GM19193 (cell line): Measurements from ENCODE around the gene INO80E.

Experiments
- POLR2A ChIP-seq: IDR thresholded peaks from 4 replicates; pipeline ENCODE4 v1.6.1; 2011; ENCODE audit not compliant: insufficient read depth, insufficient read length; ENCODE audit errors: extremely low read depth

Gene INO80E

GRCh38 chr16:30028438-30029076 lies 32.5 kb downstream of the INO80E start:
- TF ChIP-seq POLR2A: no peak

- TF ChIP-seq POLR2A: no peak
These were observed 34.1 kb downstream of the INO80E start for GRCh38 chr16:30030011-30030685.

GRCh38 chr16:30030841-30031413 lies 34.9 kb downstream of the INO80E start, which contains the start of gene TLCD3B:
TLCD3B (minus strand) TSS chr16:30031271; CDS start chr16:30030527, 744 bp downstream.
- no peak for TF ChIP-seq POLR2A

GRCh38 chr16:30031477-30031918 lies 35.5 kb downstream of the INO80E start:
- TF ChIP-seq POLR2A: no peak

GRCh38 chr16:30032083-30032819 lies 36.2 kb downstream of the INO80E start:
- TF ChIP-seq POLR2A: no peak

- no peak for TF ChIP-seq POLR2A
These were observed 37.2 kb downstream of the INO80E start for GRCh38 chr16:30033270-30033669.

GRCh38 chr16:30040221-30040620 lies 44.2 kb downstream of the INO80E start:
- no peak for TF ChIP-seq POLR2A

- no peak for TF ChIP-seq POLR2A
These were observed 45.8 kb downstream of the INO80E start for GRCh38 chr16:30041841-30042240.

GRCh38 chr16:30046178-30046577 lies 50.1 kb downstream of the INO80E start:
- no peak for TF ChIP-seq POLR2A

GRCh38 chr16:30046588-30046987 lies 50.5 kb downstream of the INO80E start:
- no peak for TF ChIP-seq POLR2A

- no peak for TF ChIP-seq POLR2A
These were observed 53.8 kb downstream of the INO80E start for GRCh38 chr16:30049871-30050270.

- TF ChIP-seq POLR2A: no peak
These were observed 55.5 kb downstream of the INO80E start for GRCh38 chr16:30051518-30051917.

GRCh38 chr16:30052671-30053372 lies 56.8 kb downstream of the INO80E start:
- peak; percentile 53 for TF ChIP-seq POLR2A

- no peak for TF ChIP-seq POLR2A
These were observed 57.5 kb downstream of the INO80E start for GRCh38 chr16:30053376-30054015.
